Erythroblast (primary cell): Measurements from ENCODE around the gene ACVR1.

Experiments
- GATA1 ChIP-seq: IDR thresholded peaks from 2 replicates; pipeline ENCODE4 v1.6.1; 2011; ENCODE audit warnings: low read depth, mild to moderate bottlenecking, control low read depth, low read length, moderate library complexity
- POLR2A ChIP-seq: IDR thresholded peaks from 2 replicates; pipeline ENCODE4 v1.6.1; 2011; ENCODE audit warnings: mild to moderate bottlenecking, low read length

DNA sequence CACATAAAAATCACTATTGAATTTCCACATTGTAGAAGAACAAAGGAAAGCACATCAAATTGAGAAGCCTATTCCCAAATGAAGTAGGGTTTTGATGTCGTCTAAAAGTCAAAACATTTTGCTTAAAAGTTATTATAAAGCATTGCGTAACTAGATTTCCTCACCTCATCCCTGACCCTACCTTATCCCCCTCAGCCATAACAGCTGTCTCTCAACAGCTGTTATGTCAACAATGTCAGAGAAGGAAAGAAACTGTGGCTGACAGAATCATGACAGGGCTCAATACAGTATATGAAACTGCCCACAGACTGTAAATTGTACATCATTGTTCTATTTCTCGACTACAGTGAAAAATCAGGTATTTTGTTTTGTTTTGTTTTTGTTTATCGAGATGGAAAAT lies 184.4 kb downstream of the ACVR1 start:
- TF ChIP-seq GATA1 (no peak), POLR2A (no peak)
